Activated T-helper 1 cell treated with anti-CD3 and anti-CD28 coated beads, Interleukin-2, amount 50 U/mL, for 16 hours (primary cell): ENCODE data around the gene COX15.
A peak's percentile ranks its signal among the peaks of the same experiment; 100 is the strongest.
"Not testable (repeated sequence)": the region's sequence is repeated elsewhere in the genome, so short reads cannot be mapped to it uniquely, and the experiment has no call there.

Experiments
- DNase-seq, 2 donors: peaks; one replicate each; pipeline ENCODE4 v3.0.0-alpha.2; 2020; ENCODE audit warnings: low read depth in 1 of 2, low spot score in 1 of 2

Gene COX15

DNA sequence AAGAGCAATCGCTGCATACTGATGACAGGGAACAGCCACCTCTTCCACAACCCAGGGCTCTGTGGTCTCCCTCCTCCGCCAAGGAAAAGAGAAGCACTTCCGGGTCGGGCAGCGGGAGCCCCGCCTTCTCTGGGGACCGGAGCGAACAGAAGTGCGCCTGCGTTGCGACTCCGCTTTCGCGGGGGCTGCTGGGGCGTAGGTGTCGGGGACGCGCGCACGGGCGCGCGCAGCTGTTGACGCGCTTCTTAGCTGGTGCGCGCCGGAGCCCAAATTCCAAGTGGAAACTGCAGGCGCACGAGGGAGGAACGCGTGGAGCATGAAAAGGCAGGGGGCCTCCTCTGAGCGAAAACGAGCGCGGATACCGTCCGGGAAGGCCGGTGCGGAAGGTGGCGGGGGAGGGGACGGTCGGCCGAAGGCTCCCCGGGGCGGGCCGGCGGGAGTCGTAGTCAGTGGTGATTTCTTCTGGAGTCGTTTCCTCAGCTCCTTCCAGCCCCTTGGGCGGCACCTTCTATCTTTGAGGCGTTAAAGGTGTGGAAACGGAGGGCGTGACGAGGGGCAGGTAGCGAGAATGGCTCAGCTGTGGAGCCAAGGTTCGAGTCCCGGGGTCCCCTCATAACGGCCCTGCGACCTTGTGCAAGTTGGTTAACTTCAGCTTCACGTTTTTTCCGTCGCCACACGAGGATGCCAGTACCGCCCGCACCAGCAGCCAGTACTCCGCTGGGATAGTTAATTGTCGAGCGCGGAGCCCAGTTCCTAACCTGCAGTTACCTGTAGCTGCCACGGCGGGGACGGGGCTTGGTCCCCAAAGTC is at the start of gene COX15, which contains the start of gene CUTC:
TSS of gene COX15 (minus strand) at position 95 of the 810 bp plus-strand sequence. CDS start at position 17, 78 bp downstream.
TSS of gene CUTC (plus strand) at position 202 of the 810 bp plus-strand sequence. CDS start at position 317, 115 bp downstream.
- DNase-seq, result peak; percentile 88 to 90

DNA sequence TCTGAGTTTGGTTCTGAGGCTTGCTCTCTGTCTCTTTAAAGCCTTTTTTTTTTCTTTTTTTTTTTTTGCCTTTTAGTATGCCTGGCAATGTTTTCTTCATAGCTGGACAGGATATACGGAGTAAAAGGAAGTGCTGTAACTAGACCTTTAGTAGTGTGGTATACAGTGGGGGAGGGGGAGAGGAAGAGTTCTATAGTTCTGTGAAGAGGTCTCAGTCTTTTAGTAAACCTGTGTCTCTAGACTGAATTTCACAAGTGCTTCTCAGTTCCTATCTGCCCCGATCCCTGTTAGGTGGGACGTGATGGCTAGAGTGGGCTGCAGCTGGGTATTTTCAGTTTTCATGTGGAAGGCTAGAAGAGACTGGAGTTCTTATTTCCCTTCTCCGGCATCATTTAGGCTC is 47.4 kb upstream of the COX15 start:
- DNase-seq, result no peak

DNA sequence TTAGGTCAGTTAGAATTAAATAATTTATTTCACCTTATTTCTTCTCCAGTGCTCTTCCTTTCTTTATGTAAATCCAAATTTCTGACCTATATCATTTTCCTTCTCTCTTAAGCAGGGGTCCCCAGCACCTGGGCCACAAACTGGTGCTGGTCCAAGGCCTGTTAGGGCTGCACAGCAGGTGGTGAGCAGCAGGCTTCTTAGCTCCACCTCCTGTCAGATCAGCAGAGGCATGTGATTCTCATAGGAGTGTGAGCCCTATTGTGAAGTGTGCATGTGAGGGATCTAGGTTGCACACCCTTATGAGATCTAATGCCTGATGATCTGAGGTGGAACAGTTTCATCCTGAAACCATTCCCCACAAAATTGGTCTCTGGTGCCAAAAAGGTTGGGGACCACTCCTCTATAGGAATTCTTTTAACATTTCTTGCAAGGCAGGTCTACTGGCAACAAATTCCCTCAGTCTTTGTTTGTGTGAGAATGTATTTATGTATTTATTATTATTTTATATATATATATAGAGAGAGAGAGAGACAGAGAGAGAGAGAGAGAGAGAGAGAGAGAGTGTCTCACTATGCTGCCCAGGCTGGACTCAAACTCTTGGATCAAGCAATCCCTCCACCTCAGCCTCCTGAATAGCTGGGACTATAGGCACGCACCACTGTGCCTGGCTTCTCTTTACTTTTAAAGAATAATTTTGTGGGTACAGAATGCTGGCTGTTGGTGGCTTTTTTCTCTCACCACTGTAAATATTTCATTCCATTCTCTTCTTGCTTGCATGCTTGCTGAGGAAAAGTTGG is 46.2 kb upstream of the COX15 start:
- DNase-seq, result no peak

DNA sequence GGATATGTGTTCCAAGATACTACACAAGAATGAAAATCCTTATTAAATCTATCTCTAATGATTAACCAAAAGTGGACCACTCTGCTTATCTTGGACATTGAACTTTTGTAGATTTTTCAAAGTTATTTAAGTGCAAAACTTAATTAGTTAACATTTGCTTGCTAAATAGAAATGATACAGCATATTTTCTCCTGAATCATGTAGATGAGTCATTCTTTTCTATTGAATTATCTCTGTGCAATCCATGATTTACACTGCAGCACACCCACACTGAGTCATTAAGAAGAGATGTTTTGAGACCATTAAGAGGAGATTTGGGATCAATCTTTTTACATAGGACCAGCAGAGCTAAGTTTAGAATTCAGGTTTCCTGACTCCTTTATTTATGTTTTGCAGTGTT is 43.9 kb upstream of the COX15 start:
- no peak for DNase-seq

DNA sequence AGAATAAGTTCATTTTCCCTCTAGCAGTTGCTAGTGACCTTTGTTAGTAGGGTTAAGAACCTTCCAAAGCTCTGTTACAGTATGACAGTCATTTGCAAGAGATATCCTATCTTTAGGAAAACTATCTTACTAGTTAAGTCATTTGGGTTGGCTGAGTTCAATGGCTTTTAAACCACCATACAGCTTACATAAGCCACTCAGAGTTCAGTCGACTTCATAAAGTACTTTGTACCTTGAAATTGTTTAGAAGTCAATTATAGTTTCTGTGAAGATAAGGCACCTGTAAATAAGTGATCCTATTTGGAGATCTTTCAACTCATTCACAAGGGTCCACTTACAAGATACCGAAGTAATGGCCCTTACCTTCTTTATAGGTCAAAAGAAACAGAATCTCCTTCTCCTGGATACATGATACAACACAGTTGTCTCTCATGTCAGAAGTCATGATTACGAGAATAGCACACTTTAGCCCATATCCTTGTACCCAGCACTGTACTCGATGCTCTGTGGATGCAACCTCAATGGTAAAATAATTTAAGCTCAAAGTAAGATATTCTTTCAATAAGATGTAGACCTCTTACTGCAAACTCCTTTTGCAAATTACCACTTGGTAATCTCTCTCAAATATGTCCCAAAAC is 38.6 kb upstream of the COX15 start:
- no peak for DNase-seq

DNA sequence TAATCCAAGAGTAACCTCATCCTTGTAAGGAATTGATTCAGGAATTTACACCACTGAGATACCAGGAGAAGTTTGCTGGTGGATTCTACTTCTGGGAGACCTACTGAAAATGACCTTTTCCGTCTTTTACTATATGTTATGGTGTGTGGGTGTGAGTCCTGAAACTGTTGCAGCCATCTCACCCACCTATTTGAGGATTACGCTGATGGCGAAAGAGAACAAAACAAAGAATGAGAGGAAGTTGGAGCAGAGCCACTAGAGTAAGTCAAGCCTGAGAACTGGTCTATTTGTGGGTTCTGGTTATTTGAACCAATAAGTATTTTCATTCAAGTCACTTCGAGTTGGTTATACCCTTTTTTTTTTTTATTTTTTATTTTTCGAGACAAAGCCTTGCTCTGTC is 37.8 kb upstream of the COX15 start:
- DNase-seq, result no peak

DNA sequence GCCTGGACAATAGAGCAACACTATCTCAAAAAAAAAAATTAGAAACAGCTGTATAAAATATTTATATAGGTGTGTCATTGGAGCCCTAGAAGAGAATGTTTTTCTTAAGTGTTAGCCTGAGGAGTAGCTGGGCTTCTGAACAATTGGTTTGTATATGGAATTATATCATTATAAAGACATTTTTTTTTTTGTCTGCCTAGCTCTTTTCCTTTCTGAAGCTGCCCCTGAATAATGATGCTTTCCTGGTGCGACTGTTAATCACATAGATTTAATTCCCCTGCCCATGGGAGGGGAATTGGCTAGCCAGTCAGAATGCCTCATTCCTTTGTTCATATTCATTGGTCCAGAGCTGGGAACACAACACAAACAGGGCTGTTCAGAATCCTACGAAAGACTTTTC is 36.6 kb upstream of the COX15 start:
- DNase-seq, result no peak

DNA sequence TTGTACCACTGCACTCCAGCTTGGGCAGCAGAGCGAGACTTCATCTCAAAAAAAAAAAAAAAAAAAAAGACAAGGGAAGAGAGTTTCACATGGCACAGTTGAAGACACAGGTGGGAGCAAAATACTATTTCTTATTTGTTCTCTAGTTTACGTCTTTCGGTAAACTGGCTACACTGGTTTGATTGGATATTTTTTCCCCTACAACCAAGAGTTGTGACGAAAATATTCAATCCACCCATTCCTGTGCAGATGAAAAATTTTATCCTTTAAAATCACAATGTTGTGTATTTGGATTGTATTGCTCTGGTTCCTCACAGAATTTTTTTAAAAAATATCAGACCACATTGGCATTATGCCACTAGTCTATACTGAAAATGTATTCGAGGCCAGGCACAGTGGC is 36.0 kb upstream of the COX15 start:
- no peak for DNase-seq

DNA sequence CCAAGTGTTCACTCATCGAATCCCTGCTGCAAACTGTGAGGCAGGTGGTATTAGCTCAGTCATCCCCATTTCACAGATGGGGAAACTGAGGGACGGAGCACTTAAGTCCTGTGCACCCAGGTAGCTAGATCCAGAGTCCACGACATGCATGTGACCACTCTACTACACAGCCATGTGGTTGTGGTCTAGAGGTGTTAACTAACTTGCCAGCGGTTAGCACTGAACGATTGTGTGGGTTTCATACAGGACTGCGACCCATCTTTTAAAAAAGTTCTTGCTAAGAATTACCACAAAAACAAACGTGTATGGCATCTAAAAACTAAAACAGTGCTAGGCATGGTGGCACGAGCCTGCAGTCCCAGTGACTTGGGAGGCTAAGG is 34.4 kb upstream of the COX15 start:
- no peak for DNase-seq

DNA sequence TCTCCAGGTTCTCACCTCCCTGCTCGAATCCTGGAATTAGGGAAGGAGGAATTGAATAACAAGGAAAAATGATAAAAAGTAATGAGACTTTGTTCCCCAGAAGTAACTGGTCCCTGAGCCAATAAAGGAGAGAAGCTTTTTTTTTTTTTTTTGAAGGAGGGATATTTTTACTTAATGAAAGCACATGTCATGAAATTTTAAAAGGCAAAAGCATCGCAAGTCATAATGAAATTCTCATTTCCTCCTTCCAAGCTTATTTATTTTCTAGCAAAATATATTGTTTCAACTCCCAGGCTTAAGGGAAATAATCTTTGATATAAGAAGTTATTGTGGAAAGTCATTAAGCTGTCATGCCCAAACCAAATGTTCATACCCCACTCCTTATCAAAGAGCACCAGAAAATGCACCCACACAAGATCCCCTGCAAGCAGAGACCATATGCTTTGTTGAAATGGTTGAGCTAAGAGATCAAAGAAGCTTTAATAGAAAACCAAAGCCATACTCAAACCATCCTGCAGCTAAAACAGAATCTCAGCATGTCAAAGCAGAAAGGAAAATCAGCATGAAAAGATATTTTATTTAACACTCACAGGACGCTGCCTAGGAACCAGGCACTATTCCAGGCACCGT is 33.9 kb upstream of the COX15 start:
- no peak for DNase-seq

DNA sequence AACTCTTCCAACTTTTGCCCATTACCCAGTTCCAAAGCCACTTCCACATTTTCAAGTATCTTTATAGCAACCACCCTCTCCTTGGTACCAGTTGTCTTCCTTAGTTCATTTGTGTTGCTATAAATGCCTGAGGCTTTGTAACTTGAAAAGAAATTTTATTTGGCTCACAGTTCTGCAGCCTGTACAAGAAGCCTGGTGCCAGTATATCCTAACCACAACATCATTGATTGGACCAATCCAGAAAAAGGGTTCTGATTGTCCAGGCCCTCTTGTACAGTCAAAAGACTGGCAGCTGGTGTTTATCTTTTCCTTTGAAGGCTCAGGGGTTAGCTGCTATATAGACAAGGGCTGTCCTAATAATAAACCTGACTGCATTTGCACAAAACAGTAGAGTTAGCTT is 29.4 kb upstream of the COX15 start:
- DNase-seq, result no peak

DNA sequence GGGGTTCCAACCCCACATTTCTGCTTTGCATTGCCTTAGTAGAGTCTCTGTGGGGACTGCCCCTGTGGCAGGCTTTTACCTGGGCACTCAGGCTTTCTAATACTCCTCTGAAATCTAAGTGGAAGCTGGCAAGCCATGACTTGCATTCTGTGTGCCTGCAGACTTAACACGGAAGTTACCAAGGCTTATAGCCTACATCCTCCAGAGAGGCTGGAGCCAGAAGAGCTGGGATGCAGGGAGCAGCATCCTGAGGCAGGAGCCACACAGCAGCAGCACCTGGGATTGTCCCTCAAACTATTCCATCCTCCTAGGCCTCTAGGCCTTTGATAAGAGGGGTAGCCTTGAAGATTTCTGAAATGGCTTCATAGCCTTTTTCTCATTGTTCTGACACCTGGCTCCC is 28.4 kb upstream of the COX15 start:
- DNase-seq, result no peak

DNA sequence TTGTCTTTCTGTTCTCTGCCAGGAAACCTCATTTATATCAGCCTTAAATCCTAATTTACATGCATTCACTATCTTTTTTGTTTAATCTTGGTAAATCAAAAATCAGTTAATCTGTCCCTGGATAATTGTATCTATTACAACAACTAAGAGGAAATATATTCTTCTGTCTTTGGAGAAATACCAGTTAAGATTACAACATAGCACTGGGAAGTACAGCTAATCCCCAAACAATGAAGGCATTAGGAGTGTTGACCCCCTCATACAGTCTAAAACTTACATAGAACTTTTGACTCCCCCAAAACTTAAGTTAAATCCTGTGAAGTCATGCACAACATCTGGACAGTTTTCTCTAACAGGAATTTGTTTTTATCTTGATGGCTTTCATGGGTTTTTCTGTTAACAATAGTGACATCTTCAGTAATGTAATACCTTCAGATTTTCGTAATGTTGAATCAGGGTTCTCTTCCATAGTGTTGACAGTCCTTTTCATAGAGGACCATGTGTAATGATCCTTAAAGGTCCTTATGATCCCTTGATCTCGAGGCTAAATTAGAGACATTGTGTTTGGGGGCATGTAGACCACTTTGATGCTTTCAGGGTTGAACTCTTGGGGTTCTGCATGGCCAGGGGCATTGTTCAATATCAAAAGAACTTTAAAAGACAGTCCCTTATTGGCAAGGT is 26.4 kb upstream of the COX15 start:
- no peak for DNase-seq

DNA sequence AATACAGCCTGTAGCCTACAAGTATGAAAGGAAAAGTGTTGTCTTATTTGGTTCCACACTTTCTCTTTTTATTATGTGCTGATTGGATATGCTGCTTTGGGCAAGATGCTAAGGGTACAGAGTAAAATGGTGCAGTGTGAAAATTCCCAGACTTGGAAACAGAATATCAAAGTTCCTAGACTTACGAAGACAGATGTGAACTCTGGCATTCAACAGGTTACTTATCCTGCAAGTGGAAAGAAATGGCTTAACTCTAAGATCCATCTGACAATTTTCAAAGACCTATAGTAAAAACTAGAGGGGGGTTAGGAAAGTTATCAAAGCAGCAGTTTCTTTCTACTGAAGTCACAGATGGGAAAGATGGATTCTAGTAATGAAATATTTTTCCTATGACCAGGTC is 24.2 kb upstream of the COX15 start:
- DNase-seq, result no peak

DNA sequence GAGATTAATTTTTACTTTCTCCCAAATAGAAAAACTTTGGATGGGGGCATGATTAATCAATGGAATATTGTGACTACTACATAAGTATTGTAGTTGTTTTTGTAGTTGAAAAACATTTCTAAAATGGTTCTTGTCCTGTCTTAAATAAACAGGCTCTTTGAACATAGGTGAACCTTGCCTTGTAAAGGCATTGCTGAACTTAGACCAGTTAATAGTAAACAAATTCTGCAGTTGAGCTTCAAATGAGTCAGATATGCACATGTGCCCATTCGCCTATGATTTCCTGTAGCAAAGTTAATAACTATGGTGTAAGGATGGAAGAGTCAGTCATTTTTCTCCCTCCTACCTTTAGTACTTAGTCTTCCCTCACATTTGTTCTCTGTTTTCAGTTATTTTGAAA is 22.7 kb upstream of the COX15 start:
- no peak for DNase-seq

DNA sequence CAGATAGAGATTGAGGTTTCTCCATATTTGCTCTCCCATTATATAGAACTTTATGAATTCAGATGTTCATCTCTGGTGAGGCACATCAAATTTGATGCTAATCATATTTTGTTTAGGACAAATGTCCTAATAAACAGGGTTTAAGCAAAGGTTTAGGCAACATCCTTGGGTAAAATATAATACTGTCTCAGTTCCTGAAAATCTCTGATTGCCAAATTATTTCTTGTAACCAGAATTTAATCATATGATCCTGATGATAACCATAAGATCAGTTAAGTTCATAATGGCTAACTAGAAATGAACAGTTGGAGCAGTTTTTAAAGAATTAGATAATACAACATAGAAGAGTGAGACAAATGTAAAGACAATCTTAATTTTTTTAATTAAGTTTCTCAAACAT is 18.7 kb upstream of the COX15 start:
- no peak for DNase-seq

DNA sequence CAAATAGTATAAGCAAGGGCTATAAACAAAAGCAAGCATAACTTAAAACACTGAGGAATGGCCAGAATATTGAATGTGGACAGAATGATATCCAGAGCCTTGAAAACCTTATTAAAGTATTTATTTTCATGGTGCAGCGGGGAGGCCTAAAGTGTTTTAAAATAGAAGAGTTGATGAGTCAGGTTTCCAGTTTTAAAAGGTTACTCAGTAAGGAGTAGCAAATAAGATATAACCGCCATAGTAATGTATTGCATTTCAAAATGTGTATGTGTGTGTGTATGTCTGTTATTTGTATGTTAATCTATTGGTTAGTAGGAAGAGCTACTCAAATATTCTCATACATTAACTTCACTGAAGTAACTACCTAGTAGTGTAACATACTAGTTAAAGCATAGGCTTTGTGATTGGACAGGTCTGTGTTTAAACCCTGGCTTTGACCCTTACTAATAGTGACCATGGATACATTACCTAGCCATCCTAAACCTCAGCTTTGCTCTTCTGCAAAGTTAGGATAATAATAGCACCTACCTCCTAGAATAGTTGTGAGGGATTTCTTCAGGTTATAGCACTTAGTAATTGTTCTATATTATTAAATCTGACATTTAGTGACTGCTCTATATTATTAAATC is 17.0 kb upstream of the COX15 start:
- no peak for DNase-seq

DNA sequence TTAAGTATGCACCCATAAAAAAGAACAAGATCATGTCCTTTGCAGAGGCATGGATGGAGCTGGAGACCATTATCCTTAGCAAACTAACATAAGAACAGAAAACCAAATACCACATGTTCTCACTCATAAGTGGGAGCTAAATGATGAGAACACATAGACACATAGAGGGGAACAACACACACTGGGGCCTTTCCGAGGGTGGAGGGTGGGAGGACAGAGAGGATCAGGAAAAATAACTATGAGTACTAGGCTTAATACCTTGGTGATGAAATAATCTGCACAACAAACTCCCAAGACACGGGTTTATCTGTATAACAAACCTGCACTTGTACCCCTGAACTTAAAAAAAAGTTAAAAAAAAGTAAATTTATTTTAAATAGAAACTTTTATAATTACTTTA is 14.2 kb upstream of the COX15 start:
- DNase-seq, result not testable (repeated sequence)

DNA sequence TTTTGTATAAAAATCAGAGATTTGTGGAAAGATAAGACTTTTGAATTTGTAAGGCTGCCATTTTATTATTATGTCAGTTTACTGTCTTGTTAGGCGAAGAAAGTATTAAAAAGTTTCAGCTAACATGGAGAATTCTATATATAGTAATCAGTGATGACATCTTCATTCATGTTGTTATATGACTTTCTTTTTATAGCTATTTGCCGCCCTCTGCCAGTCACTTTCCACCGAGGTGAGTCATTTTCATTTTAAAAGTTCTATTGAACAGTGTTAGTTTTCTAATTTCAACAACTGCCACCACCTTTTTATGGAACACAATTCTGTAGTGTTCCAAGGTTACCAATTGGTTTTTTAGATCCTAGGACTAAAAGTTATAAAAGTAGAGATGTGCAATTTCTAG is 11.9 kb upstream of the COX15 start:
- DNase-seq, result no peak

DNA sequence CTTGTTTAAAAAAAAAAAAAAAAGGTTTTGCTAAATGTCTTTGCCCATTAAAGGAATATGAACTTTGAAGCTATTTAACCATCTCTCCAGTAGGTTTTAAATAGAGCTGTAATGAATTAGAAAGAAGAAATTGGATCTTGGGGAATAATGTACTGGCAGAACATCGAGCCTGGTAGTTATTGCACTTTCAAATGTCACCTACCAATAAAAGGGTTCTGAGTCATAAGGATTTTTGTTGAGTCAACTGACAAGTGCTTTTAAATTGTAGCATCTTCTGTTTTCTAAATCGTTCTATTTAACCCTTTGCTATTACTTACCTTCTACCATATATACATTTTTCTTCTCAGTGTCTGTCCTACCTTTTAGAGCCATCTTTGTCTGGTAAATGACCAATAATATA is 10.8 kb upstream of the COX15 start:
- DNase-seq, result no peak
